GM18499 (cell line): Measurements from ENCODE around the gene FAM219A.
"Not testable (repeated sequence)": the region's sequence is repeated elsewhere in the genome, so short reads cannot be mapped to it uniquely, and the experiment has no call there.

Experiments
- ATAC-seq: cut with Tn5 transposase; IDR thresholded peaks from one replicate; pipeline ENCODE4 v1.9.1; 2021; ENCODE audit warnings: moderate number of reproducible peaks; ENCODE audit not compliant: insufficient read depth, unreplicated experiment

Gene FAM219A

DNA sequence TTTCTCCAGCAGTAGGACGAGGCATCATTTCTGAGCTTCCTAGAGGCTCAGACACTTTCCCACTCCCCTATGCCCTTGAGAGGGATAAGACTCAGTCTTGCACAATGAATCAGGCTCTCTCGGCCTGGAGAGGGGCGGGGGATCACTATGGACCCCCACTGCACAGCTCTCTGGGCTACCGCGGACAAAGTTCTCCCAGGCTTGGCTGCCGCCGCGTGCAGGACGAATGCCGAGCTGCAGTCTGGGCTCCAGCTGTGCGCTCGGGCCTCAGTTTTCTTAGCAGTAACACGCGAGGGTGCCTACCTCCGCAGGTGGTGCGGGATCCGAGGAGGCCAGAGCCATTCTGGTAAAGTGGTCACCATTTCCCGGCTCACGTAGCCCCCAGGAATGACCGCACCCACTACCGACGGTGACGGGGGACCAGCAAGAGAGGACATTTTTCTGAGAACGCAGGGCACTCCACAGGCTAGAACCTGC is 78.3 kb downstream of the FAM219A start:
- ATAC-seq, result no peak

DNA sequence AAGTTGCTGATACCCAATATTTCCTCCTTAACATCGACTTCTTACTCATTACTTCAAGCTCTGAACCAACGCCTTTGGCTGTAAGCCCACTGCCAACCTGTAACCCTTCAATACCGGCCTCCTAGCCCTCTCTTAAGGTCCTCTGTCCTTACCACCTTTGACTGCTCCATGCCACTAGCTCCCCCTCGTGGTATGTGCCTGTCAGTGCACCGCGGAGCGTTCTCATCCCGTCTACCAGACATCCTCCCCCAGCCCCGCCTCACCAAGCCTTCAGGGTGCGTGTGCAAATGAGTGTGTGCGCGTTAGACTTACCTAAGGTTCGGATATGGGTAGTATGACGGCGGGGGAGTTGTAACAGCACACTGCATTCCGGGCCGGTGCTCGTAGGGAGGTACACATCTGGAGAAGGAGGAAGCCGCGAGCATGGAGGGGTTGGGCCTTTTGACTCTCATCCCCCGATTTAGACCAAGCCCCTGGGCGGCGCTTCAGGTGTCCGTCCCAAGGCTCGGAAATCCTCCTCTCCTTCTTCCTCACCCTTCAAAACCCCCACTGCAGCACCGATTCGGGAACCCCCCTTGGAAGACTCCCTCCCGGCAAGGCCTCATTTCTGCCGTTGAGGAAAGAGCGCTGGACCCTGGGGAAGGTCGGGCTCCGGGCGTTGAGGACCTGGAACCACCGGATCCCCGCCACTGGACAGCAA is 78.9 kb downstream of the FAM219A start:
- no peak for ATAC-seq

- no peak for ATAC-seq
These were observed 79.9 kb downstream of the FAM219A start for GRCh38 chr9:34378376-34379060.

DNA sequence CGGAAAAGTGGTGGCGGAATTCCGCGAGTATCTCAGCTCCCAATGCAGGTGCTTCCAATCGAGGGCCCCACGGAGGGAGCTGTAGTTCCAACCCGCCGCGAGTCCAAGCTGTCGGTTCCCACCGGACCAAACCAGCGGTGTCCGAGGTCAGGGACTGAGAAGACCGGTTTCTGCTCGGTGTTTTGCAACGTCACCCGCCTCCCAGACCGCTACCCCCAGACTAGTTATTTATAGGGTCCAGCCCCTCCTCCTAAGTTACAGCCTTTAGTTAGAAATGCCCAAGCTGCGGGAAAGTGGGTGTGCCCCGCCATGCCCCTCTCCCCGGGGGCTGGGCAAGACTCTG is 81.0 kb downstream of the FAM219A start:
- ATAC-seq, result no peak

DNA sequence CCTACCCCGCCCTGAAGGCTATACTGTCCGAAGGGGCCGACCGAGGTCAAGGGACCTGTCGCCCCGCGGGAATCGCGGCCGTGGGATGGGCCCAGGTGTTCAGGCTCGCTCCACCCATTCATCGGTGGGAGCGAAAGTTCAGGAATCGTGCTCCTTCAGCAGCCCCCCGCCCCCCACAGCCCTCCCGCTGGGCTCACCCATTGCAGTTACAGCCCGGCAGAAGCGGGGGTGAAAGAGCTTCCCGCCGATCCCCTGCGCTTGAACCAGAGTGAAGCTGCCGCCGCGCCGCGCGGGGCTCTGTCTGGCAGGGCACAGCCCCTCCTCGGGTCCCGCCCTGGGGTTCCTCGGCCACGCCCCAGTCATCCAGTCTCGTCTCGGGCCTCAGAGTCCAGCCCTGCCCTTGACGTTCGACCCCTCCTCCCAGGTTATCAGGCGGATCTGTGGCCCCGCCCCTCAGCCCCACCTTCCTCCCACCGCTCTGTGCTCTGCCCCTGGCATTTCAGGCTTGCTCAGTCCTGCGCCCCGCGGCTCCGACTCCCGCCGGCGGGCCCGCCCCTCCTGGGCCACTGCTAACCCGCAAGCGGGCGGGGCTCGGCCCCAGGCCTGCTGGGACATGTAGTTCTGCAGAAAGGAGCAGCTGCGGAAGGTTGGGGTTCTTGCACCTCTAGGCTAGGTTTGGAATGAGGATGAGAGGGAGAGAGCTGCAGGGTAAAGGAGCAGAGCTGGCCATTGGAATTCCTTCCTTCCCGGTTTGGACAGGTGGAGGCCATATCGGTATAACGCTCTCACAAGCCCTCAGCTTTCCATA is 81.6 kb downstream of the FAM219A start, which contains the start of gene MYORG:
MYORG (minus strand) TSS at position 303 of the 808 bp plus-strand sequence. CDS start 3,955 bp downstream, outside the sequence.
- peak; percentile 62 for ATAC-seq

GRCh38 chr9:34375901-34376595 is 82.3 kb downstream of the FAM219A start:
- no peak for ATAC-seq

DNA sequence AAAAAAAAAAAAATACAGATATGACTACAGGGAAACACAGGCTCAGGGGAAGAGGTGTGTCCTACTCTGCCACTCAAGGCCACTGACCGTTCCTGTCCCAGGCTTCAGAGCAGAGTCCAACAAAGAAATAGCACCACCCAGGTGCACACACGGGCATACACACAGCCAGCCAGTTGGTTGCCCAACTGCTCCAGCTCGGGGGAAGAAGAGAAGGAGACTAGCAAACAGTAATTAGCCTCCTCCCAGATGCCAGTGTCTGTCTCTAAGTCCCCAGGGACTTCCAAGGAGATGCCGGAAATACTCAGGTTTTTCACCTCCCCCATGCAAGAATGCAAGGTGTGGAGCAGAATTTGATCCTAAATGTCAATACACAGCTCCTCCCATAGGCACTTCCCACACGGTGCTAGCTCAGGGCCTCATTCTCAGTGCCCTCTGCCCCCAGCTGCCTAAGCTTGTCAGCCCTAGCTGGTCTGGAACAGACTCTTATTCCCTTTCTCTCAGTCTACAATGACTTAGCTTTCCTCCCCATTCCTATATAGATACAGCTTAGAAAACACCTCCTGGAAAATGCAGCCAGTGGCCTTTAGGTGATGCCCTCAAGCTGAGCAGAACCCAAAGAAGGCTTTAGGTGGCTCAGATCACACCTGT is 83.3 kb downstream of the FAM219A start:
- no peak for ATAC-seq

DNA sequence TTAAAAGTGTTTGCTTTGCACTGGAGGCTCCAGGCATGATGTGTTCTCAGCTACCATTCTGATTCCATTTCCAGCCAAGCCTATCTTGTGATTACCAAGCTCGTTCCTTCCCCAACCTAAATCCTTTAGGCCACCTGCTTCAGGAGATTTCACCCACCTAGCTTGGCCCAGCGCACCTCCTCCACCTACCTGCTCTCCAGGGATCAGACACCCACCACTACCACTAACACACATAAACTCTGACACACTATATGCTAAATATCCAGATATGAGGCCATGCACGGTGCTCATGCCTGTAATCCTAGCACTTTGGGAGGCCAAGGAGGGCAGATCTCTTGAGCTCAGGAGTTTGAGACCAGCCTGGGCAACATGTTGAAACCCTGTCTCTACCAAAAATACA is 84.0 kb downstream of the FAM219A start:
- ATAC-seq, result no peak

- ATAC-seq, result no peak
These were observed 84.6 kb downstream of the FAM219A start for GRCh38 chr9:34373749-34374148.

DNA sequence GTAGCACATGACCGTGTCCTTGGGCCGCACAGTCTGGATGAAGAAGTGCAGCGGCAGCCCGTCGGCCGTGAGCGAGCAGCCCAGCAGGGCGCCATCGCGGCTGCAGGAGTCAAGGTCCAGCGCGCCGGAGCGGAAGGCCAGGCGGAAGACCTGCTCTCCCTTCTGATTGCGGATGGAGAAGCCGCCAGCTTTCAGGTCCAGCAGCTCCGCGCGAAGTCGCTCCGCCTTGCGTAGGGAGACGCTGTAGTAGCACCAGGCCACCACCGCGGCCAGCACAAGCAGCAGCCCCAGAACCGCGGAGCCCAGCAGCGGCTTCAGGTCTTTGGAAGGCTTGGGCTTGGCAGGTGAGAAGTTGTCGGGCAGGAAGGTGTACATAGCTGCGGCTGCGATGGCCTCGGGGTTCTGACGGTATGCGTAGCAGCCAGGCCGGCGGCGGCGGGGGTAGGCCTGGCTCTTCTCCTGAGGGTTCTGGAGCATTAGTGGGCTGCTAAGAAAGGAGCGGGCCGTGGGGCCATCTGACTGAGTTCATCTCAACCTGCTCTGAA is 85.8 kb downstream of the FAM219A start:
- no peak for ATAC-seq

GRCh38 chr9:34371886-34372466 is 86.4 kb downstream of the FAM219A start:
- ATAC-seq, result no peak

- no peak for ATAC-seq
These were observed 87.1 kb downstream of the FAM219A start for GRCh38 chr9:34370970-34371880.

DNA sequence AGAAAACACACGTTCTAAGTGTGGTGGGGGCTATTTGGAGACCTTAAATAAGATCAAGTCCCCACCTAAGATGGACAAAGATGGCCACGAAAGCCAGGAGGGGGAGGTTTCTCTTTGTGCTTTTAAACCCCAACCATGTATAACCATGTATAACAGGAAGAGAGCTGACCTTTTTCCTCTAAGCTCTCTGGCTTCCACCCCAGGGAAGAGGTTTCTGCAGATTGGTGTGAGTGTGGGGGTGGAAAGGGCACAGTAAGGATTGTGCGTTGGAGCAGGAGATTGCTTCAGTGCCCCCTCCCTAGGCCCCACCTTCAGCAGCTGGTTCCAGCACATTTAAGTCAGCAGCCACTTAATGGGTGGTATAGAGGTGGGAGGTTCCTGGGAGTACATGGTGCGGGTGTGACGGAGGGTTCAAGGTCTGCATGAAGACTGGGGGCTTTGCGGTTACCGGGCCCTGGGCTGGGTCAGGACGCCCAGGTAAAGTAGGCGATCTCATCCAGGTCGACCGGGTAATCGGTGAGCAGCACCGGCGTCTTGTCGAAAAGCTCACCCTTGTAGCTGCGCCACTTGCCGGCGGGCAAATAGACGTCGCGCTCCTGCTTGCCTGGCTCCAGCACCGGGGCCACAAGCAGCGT is 87.9 kb downstream of the FAM219A start:
- no peak for ATAC-seq

GRCh38 chr9:34369636-34370035 is 88.7 kb downstream of the FAM219A start:
- ATAC-seq, result no peak

GRCh38 chr9:34368796-34369195 is 89.6 kb downstream of the FAM219A start:
- ATAC-seq, result not testable (repeated sequence)

DNA sequence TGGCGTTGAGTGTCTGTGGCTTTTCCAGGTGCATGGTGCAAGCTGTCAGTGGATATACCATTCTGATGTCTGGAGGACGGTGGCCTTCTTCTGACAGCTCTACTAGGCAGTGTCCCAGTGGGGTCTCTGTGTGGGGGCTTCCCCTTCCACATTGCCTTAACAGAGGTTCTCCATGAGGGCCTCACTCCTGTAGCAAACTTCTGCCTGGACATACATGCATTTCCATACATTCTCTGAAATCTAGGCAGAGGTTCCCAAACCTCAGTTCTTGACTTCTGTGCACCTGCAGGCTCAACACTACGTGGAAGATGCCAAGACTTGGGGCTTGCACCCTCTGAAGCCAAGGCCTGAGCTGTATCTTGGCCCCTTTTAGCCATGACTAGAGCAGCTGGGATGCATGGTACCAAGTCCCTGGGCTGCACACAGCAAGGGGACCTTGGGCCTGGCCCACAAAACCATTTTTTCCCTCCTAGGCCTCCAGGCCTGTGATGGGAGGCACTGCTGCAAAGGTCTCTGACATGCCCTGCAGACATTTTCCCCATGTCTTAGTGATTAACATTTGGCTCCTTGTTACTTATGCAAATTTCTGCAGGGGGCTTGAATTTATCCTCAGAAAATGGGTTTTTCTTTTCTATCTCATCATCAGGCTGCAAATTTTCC is 90.5 kb downstream of the FAM219A start:
- ATAC-seq, result not testable (repeated sequence)

DNA sequence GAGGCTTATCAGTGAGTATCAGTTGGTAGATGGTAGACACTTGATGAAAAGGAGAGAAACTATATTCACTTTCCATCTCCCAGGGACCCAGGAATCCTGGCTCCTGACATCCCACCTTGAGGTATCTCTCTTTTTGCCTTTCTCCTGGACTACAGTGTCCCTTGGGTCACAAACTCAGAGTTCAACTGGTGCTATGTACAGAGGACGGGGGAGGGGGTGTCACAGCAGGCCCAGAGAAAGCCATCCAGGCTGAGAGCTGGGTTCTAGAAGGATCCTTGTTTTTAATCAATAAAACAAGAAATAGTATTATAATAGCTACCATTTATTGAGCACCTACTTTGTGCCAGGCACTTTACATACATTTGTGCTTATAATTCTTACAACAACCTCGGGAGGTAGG is 92.0 kb downstream of the FAM219A start:
- ATAC-seq, result no peak
